Activated naive CD8-positive, alpha-beta T cell (primary cell): ENCODE measurements around the gene CEP85L.
A peak's percentile ranks its signal among the peaks of the same experiment; 100 is the strongest.

ENCODE experiments used
- H3K27ac Mint-ChIP-seq: one replicate; pipeline ENCODE4 v1.8.0; 2021; ENCODE audit warnings: mixed read lengths
- H3K27me3 Mint-ChIP-seq: one replicate; pipeline ENCODE4 v1.8.0; 2021; ENCODE audit warnings: mixed read lengths
- H3K36me3 Mint-ChIP-seq: one replicate; pipeline ENCODE4 v1.8.0; 2021; ENCODE audit warnings: mixed read lengths
- H3K4me1 Mint-ChIP-seq: one replicate; pipeline ENCODE4 v1.8.0; 2021; ENCODE audit warnings: low read depth, mixed read lengths
- H3K4me3 Mint-ChIP-seq: one replicate; pipeline ENCODE4 v1.8.0; 2021; ENCODE audit warnings: mild to moderate bottlenecking, mixed read lengths
- H3K9me3 Mint-ChIP-seq: one replicate; pipeline ENCODE4 v1.8.0; 2021; ENCODE audit warnings: low read depth, mixed read lengths

CEP85L gene

DNA sequence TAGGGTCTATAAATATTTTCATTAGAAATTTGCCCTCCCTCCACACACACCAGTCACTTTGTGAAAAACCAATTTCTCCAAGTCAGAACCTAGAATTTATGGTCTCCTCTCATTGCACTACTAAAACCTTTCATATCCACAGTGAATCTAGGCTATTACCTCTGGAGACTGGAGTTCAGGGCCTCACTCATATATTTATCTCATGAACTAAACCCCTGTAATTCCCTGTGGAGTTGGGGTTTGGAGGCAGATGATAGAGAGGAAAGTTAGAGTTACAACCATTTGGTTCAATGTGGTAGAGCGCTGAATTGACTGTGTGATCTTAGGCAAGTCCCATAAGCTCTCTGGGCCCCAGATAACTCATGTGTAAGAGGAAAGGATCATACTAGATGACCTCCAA, 18.2 kb upstream of the CEP85L start:
- no peaks in the 10 kb centered on the region for H3K27me3 Mint-ChIP-seq
- H3K36me3 Mint-ChIP-seq = peaks cover 9% of the 10 kb centered on the region
- H3K27ac Mint-ChIP-seq = peak overlapping the region; percentile 80
- H3K4me1 Mint-ChIP-seq = peaks cover 83% of the 10 kb centered on the region
- H3K4me3 Mint-ChIP-seq = no peak overlapping the region
- H3K9me3 Mint-ChIP-seq = no peaks in the 10 kb centered on the region

GRCh38 chr6:118668761-118669385, 17.5 kb upstream of the CEP85L start:
- H3K4me3 Mint-ChIP-seq = no peak overlapping the region
- H3K36me3 Mint-ChIP-seq = peaks cover 8% of the 10 kb centered on the region
- H3K9me3 Mint-ChIP-seq = no peaks in the 10 kb centered on the region
- peaks cover 87% of the 10 kb centered on the region for H3K4me1 Mint-ChIP-seq
- H3K27ac Mint-ChIP-seq = peak overlapping the region; percentile 51
- no peaks in the 10 kb centered on the region for H3K27me3 Mint-ChIP-seq

- Mint-ChIP-seq H3K27me3 (no peaks in the 10 kb centered on the region), H3K9me3 (no peaks in the 10 kb centered on the region), H3K27ac (peak overlapping the region; percentile 4), H3K4me3 (no peak overlapping the region), H3K4me1 (peaks cover 87% of the 10 kb centered on the region), H3K36me3 (peaks cover 4% of the 10 kb centered on the region)
Observed at GRCh38 chr6:118667988-118668387, 16.6 kb upstream of the CEP85L start.

DNA sequence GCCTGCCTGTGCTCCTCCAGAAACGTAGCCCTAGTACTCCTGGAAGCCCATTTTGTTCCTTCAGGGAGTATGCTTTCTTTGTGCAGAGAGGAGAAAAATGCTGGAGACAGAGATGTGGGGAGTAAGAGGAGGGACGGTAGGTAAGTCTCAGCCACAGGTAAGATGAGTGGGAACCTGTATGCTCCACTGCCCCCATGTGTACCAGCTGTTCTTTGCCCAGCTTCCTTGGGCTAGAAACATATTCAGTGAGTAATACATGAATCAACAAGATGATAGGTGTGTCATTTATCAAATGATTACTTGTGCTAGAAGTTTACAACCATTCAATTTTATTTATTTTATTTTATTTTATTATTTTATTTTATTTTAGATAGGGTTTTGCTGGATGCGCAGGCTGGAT, 13.6 kb upstream of the CEP85L start:
- H3K4me3 Mint-ChIP-seq = peak overlapping the region; percentile 90
- H3K27me3 Mint-ChIP-seq = no peaks in the 10 kb centered on the region
- peaks cover 86% of the 10 kb centered on the region for H3K4me1 Mint-ChIP-seq
- peak overlapping the region; percentile 98 for H3K27ac Mint-ChIP-seq
- peaks cover 6% of the 10 kb centered on the region for H3K36me3 Mint-ChIP-seq
- no peaks in the 10 kb centered on the region for H3K9me3 Mint-ChIP-seq

- H3K4me3 Mint-ChIP-seq = peak overlapping the region; percentile 90
Observed at GRCh38 chr6:118663993-118664985, 12.9 kb upstream of the CEP85L start.

DNA sequence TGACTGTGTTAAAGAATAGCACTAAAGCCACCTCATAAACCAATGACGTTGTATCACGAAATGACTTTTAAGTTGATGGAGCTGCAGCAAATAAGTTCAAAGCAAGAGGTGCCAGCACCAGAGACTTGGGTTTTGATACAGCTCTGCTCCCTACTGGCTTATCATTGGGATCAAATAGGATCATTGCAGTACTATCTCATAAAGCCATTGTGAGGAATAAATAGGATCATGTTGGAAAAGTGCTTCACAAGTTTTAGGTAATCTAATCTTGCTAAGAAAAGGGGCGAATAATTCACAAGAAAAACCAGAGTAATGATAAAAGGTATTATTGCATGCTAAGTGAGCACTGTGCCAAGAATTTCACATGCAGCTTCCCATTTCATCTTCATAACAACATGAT, 10.4 kb upstream of the CEP85L start:
- peak overlapping the region; percentile 86 for H3K27ac Mint-ChIP-seq

More at GRCh38 chr6:118663993-118664985, 12.9 kb upstream of the CEP85L start:
- peak overlapping the region; percentile 98 for H3K27ac Mint-ChIP-seq
- H3K36me3 Mint-ChIP-seq = peaks cover 6% of the 10 kb centered on the region
- no peaks in the 10 kb centered on the region for H3K9me3 Mint-ChIP-seq
- peaks cover 86% of the 10 kb centered on the region for H3K4me1 Mint-ChIP-seq
- no peaks in the 10 kb centered on the region for H3K27me3 Mint-ChIP-seq

GRCh38 chr6:118660218-118660569, 8.8 kb upstream of the CEP85L start:
- Mint-ChIP-seq H3K27me3 (no peaks in the 10 kb centered on the region), H3K4me3 (peak overlapping the region; percentile 24), H3K27ac (peak overlapping the region; percentile 87), H3K9me3 (no peaks in the 10 kb centered on the region), H3K4me1 (peaks cover 77% of the 10 kb centered on the region), H3K36me3 (peaks cover 6% of the 10 kb centered on the region)

More for the DNA sequence above, 10.4 kb upstream of the CEP85L start:
- H3K4me1 Mint-ChIP-seq = peaks cover 78% of the 10 kb centered on the region
- H3K4me3 Mint-ChIP-seq = peak overlapping the region; percentile 6
- H3K9me3 Mint-ChIP-seq = no peaks in the 10 kb centered on the region
- no peaks in the 10 kb centered on the region for H3K27me3 Mint-ChIP-seq
- H3K36me3 Mint-ChIP-seq = peaks cover 6% of the 10 kb centered on the region

- Mint-ChIP-seq H3K27ac (peak overlapping the region; percentile 87), H3K4me1 (peaks cover 78% of the 10 kb centered on the region), H3K27me3 (no peaks in the 10 kb centered on the region), H3K9me3 (no peaks in the 10 kb centered on the region), H3K4me3 (peak overlapping the region; percentile 24), H3K36me3 (peaks cover 6% of the 10 kb centered on the region)
Observed at GRCh38 chr6:118659513-118660217, 8.3 kb upstream of the CEP85L start.

GRCh38 chr6:118656847-118657451, 5.6 kb upstream of the CEP85L start:
- Mint-ChIP-seq H3K36me3 (peaks cover 3% of the 10 kb centered on the region), H3K4me3 (peak overlapping the region; percentile 57), H3K4me1 (peaks cover 65% of the 10 kb centered on the region), H3K9me3 (no peaks in the 10 kb centered on the region), H3K27me3 (no peaks in the 10 kb centered on the region), H3K27ac (peak overlapping the region; percentile 95)

DNA sequence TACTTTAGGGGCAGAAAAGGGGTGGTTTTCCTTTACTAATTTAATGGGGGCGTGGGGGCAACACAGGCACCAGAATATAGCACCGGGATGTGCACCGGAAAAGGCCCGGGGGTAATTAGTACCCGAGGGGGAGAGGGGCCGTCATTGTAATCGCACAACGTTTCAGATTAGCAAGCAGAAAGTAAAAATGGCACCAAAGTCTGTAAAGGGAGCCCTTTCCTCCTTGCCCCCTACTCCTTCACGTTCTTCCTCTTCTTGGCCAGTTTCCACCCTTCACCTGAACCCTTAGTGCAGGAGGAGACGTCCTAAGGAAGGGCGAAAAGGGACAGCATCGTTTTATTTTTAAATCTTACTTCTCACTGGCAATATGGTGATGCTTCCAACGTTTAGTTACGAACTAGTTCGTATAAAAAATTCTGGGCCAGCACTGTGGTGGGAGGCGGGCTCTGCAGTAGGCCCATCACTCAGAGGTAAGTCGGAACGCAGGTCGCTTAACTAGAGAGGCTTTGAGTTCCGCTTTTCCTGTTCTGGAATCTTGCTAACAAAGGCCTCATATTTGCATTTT, 742 bp upstream of the CEP85L start:
- no peaks in the 10 kb centered on the region for H3K27me3 Mint-ChIP-seq
- peak overlapping the region; percentile 91 for H3K4me3 Mint-ChIP-seq
- H3K9me3 Mint-ChIP-seq = no peaks in the 10 kb centered on the region
- peak overlapping the region; percentile 94 for H3K27ac Mint-ChIP-seq
- peaks cover 51% of the 10 kb centered on the region for H3K4me1 Mint-ChIP-seq
- H3K36me3 Mint-ChIP-seq = no peaks in the 10 kb centered on the region

GRCh38 chr6:118650582-118651281, 659 bp downstream of the CEP85L start:
- peak overlapping the region; percentile 81 for H3K27ac Mint-ChIP-seq
- H3K4me1 Mint-ChIP-seq = peaks cover 46% of the 10 kb centered on the region
- peak overlapping the region; percentile 88 for H3K4me3 Mint-ChIP-seq
- H3K36me3 Mint-ChIP-seq = peaks cover 4% of the 10 kb centered on the region
- H3K9me3 Mint-ChIP-seq = no peaks in the 10 kb centered on the region
- H3K27me3 Mint-ChIP-seq = no peaks in the 10 kb centered on the region

DNA sequence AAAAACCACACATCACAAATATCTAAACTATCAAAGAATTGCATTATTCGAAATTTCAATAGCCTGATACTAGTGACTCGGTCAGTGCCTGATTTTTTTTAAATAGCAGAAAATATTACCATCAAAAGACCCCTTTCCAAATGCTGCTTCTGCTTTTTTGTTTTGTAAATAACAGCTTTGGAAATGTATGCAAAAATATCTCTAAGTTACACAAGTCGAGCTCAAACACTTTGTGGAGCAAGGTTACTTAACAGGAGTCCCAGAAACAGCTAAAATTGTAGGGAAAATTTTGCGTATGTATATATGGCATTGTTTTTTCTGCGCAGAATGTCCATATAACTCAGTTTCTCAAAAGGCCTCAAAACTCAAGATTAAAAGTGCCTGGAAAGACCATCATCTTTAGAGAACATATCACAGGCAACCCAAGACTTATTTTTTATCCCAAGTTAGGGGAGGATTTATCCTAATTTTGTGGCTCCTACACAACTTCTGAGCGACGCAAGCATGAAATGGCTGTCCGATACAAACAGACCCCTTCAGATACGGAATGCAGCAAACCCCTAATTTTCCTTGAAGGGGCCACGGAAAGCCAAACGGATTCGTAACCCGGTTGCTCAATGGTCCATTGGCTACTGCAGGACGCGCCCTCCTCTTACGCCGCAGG, 1.3 kb downstream of the CEP85L start:
- peak overlapping the region; percentile 88 for H3K4me3 Mint-ChIP-seq
- H3K36me3 Mint-ChIP-seq = peaks cover 6% of the 10 kb centered on the region
- H3K27ac Mint-ChIP-seq = peak overlapping the region; percentile 81
- no peaks in the 10 kb centered on the region for H3K27me3 Mint-ChIP-seq
- no peaks in the 10 kb centered on the region for H3K9me3 Mint-ChIP-seq
- H3K4me1 Mint-ChIP-seq = peaks cover 44% of the 10 kb centered on the region

- Mint-ChIP-seq H3K36me3 (peaks cover 10% of the 10 kb centered on the region), H3K4me3 (peak overlapping the region; percentile 88), H3K9me3 (no peaks in the 10 kb centered on the region), H3K4me1 (peaks cover 48% of the 10 kb centered on the region), H3K27me3 (no peaks in the 10 kb centered on the region), H3K27ac (no peak overlapping the region)
Observed at GRCh38 chr6:118648866-118649554, 2.4 kb downstream of the CEP85L start.
